Measurements from ENCODE around the gene ZNF280A. TPM values are rescaled to one million over a fixed set of nuclear protein-coding genes. Genes with fewer than 3 reads are reported as not detected.

The ZNF280A gene
- total and polyA plus RNA-seq, 9 of the 15 experiments (the other 6 are each of a cell fraction or from before 2014, with no cell fraction given) = 19.0 to 40.8 (median 28.6) TPM

- peak in 3 of 4 experiments; percentile 77 to 83 (median 79) for DNase-seq (ENCODE audit: extremely low read depth in 1 of 4, low spot score in 3 of 4)
- Histone ChIP-seq H3K27me3 (ENCODE audit: control insufficient read depth in 2 of 2, insufficient read depth in 2 of 2, low read length in 2 of 2) (no peaks in the 10 kb centered on the region), H3K4me2 (ENCODE audit: insufficient read depth, low read length) (no peak overlapping the region), H3K9me3 (replicated peaks; ENCODE audit: control insufficient read depth, insufficient read depth, low read depth, low read length) (no peaks in the 10 kb centered on the region), H3K4me1 (replicated peaks in 1 of 2; ENCODE audit: control insufficient read depth in 2 of 2, insufficient read depth in 2 of 2, low read length in 2 of 2) (peaks cover 17 to 24% of the 10 kb centered on the region in 2 experiments), H3K36me3 (ENCODE audit: control insufficient read depth, insufficient read depth, low read length) (peaks cover 65% of the 10 kb centered on the region), H2AFZ (ENCODE audit: low read depth, low read length) (no peak overlapping the region), H4K20me1 (replicated peaks; ENCODE audit: control insufficient read depth, insufficient read depth, low read length) (peaks cover 60% of the 10 kb centered on the region), H3K4me3 (no peak overlapping the region), H3K79me2 (ENCODE audit: control insufficient read depth, insufficient read depth, low read length) (peaks cover 40% of the 10 kb centered on the region), H3K9ac (ENCODE audit: insufficient read depth in 1 of 2, low read depth in 2 of 2, low read length in 2 of 2) (peak overlapping the region in 1 of 2 experiments; percentile 12; a peak in 2 of 4 replicates), H3K9me1 (ENCODE audit: control insufficient read depth, insufficient read depth, low read length) (peaks cover 46% of the 10 kb centered on the region), H3K27ac (ENCODE audit: extremely low read depth, low read depth, low read length) (peak overlapping the region; percentile 1; the same call in 2 of the 3 replicates)
- TF ChIP-seq MLX (CRISPR knock-in tag; conservative IDR thresholded peaks at IDR 0.05) (peak in 1 of 2 experiments; percentile 42; a peak in 1 of 4 replicates), STAT6 (CRISPR knock-in tag; IDR thresholded peaks at IDR 0.05) (peak; percentile 96), ZNF408 (CRISPR knock-in tag; IDR thresholded peaks at IDR 0.05; ENCODE audit: low read depth) (no peak)
- CTCF ChIA-PET (ENCODE audit: low intra/inter-chr PET ratio) = interaction anchor here (0.8 to 1.7 kb wide), 3 partner anchors 9 to 85 kb away, joined by 3 to 4 read pairs (median 3); partner anchors contain the start of gene PRAME
- BruUV-seq (replicated peaks) = TSS peak; percentile 28
- intact Hi-C loops (cut with micrococcal nuclease) = loop anchor here (2.0 to 10.0 kb wide), 2 partner anchors 39 to 57 kb away; partner anchors contain the start of gene ZNF280B
- in situ Hi-C loops (cut with MboI) = loop anchor here (25.0 kb wide), 1 partner anchor 1135 kb away; the partner anchor contains the start of gene HIC2
- peak; percentile 10 for ATAC-seq
- WGBS (ENCODE audit: insufficient coverage, low coverage, missing lambda C conversion rate) = 75% methylated on average over 3 of the region's 3 CpGs
- POLR2A ChIA-PET = interaction anchor here (0.7 to 19.7 kb wide), 17 partner anchors 2 to 72 kb away, joined by 3 to 708 read pairs (median 6); partner anchors contain the start of genes PRAME, ZNF280A and ZNF280B
- FAIRE-seq = no peak
Measured at GRCh38 chr22:22547692-22548300, 27.7 kb upstream of the ZNF280A start.

Measured in K562 (cell line).